ENCODE data around the gene ADM5.

DNA sequence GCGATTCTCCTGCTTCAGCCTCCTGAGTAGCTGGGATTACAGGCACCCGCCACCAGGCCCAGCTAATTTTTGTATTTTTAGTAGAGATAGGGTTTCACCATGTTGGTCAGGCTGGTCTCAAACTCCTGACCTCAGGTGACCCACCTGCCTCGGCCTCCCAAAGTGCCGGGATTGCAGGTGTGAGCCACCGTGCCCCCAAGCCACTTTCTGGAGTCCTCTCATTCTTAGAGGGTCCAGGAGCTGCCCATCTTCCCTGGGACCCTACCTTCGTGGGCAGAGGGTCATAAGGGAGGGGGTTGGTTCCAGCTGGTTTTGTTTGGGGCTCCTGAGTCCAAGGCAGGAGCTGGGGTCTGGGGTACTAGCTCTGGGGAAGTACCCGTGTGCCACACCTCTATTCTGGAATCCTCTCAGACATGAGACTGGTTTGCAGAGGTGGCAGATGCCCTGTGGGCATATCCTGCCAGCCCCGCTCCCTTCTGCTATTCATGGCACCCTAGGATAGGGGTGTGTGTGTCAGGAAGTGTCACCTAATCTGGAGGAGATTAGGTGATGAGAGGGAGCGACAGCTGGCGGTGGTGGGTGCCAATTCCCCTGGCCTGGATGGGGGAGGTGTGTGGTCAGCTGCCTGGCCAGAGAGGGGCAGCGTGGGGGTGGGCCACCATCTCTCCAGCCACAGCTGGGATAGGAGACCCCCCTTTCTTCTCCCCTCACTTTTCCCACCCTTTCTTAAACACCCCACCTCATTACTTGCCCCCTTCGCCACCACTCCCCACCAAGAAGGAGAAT lies 10.2 kb upstream of the ADM5 start:
- TF ChIP-seq, protein P1, sequence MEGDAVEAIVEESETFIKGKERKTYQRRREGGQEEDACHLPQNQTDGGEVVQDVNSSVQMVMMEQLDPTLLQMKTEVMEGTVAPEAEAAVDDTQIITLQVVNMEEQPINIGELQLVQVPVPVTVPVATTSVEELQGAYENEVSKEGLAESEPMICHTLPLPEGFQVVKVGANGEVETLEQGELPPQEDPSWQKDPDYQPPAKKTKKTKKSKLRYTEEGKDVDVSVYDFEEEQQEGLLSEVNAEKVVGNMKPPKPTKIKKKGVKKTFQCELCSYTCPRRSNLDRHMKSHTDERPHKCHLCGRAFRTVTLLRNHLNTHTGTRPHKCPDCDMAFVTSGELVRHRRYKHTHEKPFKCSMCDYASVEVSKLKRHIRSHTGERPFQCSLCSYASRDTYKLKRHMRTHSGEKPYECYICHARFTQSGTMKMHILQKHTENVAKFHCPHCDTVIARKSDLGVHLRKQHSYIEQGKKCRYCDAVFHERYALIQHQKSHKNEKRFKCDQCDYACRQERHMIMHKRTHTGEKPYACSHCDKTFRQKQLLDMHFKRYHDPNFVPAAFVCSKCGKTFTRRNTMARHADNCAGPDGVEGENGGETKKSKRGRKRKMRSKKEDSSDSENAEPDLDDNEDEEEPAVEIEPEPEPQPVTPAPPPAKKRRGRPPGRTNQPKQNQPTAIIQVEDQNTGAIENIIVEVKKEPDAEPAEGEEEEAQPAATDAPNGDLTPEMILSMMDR (IDR thresholded peaks at IDR 0.05) = no peak
- TF ChIP-seq POLR2A (IDR thresholded peaks at IDR 0.05) = no peak
